Pancreas (tissue), 10 donors: ENCODE data around the gene GAD1. TPM values are rescaled to one million over a fixed set of nuclear protein-coding genes. Genes with fewer than 3 reads are reported as not detected.

Experiments
- ATAC-seq, 4 donors: fragments of 200-7000 bp; cut with Tn5 transposase; one replicate each; pipeline versions ENCODE4 v1.8.0 to v1.9.1; 2020; ENCODE audit warnings: mild to moderate bottlenecking in 4 of 4, moderate library complexity in 4 of 4
- DNase-seq, 6 donors: peaks; one replicate each; pipeline ENCODE4 v3.0.0-alpha.2; 2020
- FAIRE-seq: peaks from 2 replicates; lab custom pipeline; 2012; peaks lifted over from hg19 to GRCh38; lab: Jason Lieb, UNC
- H3K27ac ChIP-seq, 4 donors: fragments of 200-600 bp; sonication (generic); 1 replicate in 3 of 4; 2 replicates in 1 of 4; pipeline versions ENCODE4 v1.5.0 to v1.8.0; 2020
- H3K27me3 ChIP-seq, 4 donors: fragments of 200-600 bp; one replicate each; pipeline ENCODE4 v1.8.0; 2021
- H3K36me3 ChIP-seq, 3 donors: fragments of 200-600 bp; sonication (generic) in 1 of 3; one replicate each; pipeline versions ENCODE4 v1.5.0 to v1.8.0; 2020 to 2021
- H3K4me1 ChIP-seq, 3 donors: fragments of 200-600 bp; one replicate each; pipeline ENCODE4 v1.8.0; 2021
- H3K4me3 ChIP-seq, 4 donors: fragments of 200-600 bp; sonication (generic) in 2 of 4; one replicate each; pipeline versions ENCODE4 v1.5.0 to v1.8.0; 2020 to 2021
- H3K9me3 ChIP-seq, 4 donors: fragments of 200-600 bp; one replicate each; pipeline ENCODE4 v1.8.0; 2021
- CTCF ChIP-seq, 4 donors: fragments of 200-600 bp; sonication (generic) in 3 of 4; IDR thresholded peaks; one replicate each; pipeline versions ENCODE4 v1.5.0 to v1.8.0; 2021; ENCODE audit warnings: antibody characterized with exemption in 4 of 4
- WGBS, 2 donors: extraction: QIAGEN DNeasy Blood & Tissue Kit; methylation state at CpG; one replicate each; pipeline ENCODE4 v1.1.7; 2013; 5-methylcytosine and 5-hydroxymethylcytosine counted together
- intact Hi-C, 3 donors: fragments of 100-400 bp; cut with DNase I; formaldehyde crosslinking; loops; one replicate each; pipeline versions ENCODE4 v1.11.1 to v1.14.2; 2022
- polyA plus RNA-seq, 2 donors: library from polyadenylated mRNA; stranded (reverse); fragments of 200-250 nt; gene quantifications; one replicate each; pipeline ENCODE4 v1.2.3, GENCODE V29; 2013
- total RNA-seq, 6 donors: library from RNA; stranded (reverse); fragmentation: NEBNext Ultra II Directional in 4 of 6; extraction: Animal tissue kit (Norgen Biotek cat#: 25700) in 4 of 6; gene quantifications; one replicate each; pipeline versions ENCODE4 v1.2.1 to v1.2.4, GENCODE V29; 2021 to 2023
- donor health status: healthy with polysubstance abuse.
- donor health status: DM: no; HTN: no; CAD: no; lungs with moderate emphysema.
- donor health status: DM: no; HTN: no; CAD: no.
- donor health status: control.
- donor health status: control.
- donor health status: Bipolar disorder and iron deficiency.
- donor health status: DM: yes; HTN: yes; CAD: no.
- donor health status: DM: no; HTN: no; CAD: no.
- donor health status: DM: no; HTN: no; CAD: no.
- donor health status: DM: yes; HTN: yes; CAD: no.

GAD1 gene
- total and polyA plus RNA-seq, 8 donors: 0.17 to 1.0 (median 0.35) TPM

DNA sequence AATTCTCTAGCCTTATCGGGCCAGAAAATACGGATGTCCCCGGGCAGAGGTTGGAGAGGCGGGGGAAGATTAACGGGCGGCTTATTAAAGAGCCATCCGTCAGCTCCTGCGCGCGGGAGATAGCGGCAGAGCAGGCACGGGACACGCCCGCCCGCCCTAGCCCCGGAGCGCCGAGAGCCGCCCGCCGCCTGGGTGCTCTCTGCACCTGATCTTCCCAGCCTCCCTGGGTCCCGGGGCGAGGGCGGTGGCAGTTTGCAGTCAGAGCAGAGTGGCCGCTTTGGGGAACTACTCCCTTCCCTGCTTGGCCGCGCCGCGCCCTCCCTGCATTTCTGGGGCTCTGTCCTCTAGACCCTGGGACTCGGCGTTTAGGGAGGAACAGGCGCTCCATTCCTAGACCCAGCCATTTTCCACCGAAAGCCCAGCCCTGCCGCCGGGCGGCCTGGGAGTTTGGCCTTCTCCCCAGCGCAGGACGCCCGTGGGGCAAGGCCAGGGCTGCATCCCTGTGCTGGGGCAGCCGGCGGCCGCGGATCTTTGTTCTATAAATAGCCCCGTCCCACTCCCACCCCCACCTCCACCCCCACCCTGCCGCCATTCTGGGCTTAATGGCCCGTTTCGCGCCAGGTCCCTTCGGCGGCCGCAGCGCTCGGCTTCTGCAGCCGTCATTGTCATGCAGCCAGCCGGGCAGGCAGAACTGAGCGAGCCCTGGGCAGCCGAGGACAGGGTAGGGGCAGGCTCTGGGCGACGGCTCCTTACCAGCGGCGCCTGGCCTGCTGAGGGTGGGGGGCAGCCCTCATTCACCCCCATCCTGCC, 6.6 kb downstream of the GAD1 start:
- intact Hi-C loops: no loop called here
- 7 to 14% methylated on average over 61 of the region's 61 CpGs for WGBS, 2 donors
- TF ChIP-seq CTCF (IDR thresholded peaks at IDR 0.05): no peak
- Histone ChIP-seq H3K9me3 (no peaks in the 10 kb centered on the region), H3K27me3 (peaks cover 5 to 50% (median 14%) of the 10 kb centered on the region in 4 donors), H3K27ac (no peak overlapping the region), H3K4me1 (peaks cover 0 to 19% (median 7%) of the 10 kb centered on the region in 3 donors), H3K36me3 (no peaks in the 10 kb centered on the region), H3K4me3 (peak overlapping the region in 2 of 4 donors; percentile 13 to 38)
- DNase-seq (peak in 3 of 6 donors; percentile 20 to 75 (median 68)), FAIRE-seq (no peak), ATAC-seq (peak; percentile 39 to 71 (median 48))

DNA sequence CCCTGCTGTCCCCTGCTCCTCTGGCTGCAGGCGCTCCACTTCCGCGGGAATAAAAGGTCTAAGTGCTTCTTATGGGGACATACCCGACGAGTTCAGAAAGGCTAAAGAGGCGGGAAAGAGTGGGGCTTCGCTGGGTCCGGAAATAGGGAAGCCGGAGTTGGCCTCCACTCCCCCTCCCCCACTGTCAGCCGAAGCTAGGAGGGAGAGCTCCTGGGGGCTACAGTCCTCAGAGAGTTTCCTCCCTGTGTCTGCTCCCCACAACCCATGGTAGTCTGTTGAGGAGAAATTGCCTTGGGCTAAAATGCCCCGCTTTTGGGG, 7.2 kb downstream of the GAD1 start:
- H3K9me3 ChIP-seq: no peaks in the 10 kb centered on the region
- peaks cover 5 to 47% (median 14%) of the 10 kb centered on the region in 4 donors for H3K27me3 ChIP-seq
- TF ChIP-seq CTCF (IDR thresholded peaks at IDR 0.05): no peak
- peak overlapping the region in 2 of 4 donors; percentile 13 to 38 for H3K4me3 ChIP-seq
- FAIRE-seq: no peak
- no peak overlapping the region for H3K27ac ChIP-seq
- no peak for ATAC-seq
- intact Hi-C loops: no loop called here
- peaks cover 0 to 13% (median 3%) of the 10 kb centered on the region in 3 donors for H3K4me1 ChIP-seq
- 41 to 46% methylated on average over 11 of the region's 11 CpGs for WGBS, 2 donors
- H3K36me3 ChIP-seq: no peaks in the 10 kb centered on the region
- no peak for DNase-seq

DNA sequence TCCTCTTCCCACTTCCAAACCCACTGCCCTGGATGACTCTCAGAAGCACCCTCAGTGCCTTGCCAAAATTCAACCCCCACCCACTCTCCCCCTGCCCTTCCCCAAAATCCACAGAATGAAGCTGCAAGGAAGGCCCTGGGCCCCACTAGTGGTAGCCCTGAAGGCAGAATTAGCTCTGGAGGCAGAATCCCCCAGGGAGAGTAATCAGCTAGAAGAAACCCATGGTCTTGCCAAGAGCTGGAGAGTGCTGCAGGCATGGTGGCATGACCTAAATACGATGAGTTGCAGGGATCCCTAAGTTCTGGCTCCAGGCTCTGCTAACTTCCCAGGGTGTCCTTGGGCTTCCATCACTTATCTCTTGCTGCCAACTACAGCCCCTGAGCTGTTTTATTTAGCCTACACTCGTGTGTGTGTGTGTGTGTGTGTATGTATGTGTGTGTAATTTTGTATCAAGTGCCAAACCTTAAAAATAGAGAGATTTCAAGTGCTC, 7.9 kb downstream of the GAD1 start:
- TF ChIP-seq CTCF (IDR thresholded peaks at IDR 0.05): no peak
- Histone ChIP-seq H3K9me3 (no peaks in the 10 kb centered on the region), H3K4me1 (peaks cover 0 to 13% (median 3%) of the 10 kb centered on the region in 3 donors), H3K4me3 (no peak overlapping the region), H3K27me3 (peaks cover 5 to 40% (median 13%) of the 10 kb centered on the region in 4 donors), H3K36me3 (no peaks in the 10 kb centered on the region), H3K27ac (no peak overlapping the region)
- 41 to 52% methylated on average over 2 of the region's 2 CpGs for WGBS, 2 donors
- no peak for FAIRE-seq
- intact Hi-C loops: no loop called here
- ATAC-seq: no peak
- DNase-seq: no peak

- Histone ChIP-seq H3K27ac (no peak overlapping the region), H3K4me3 (no peak overlapping the region), H3K36me3 (no peaks in the 10 kb centered on the region), H3K4me1 (no peaks in the 10 kb centered on the region), H3K27me3 (peaks cover 0 to 6% (median 0%) of the 10 kb centered on the region in 4 donors), H3K9me3 (no peaks in the 10 kb centered on the region)
- ATAC-seq (no peak), DNase-seq (no peak), FAIRE-seq (no peak)
- 69 to 79% methylated on average over 6 of the region's 6 CpGs for WGBS, 2 donors
- intact Hi-C loops: no loop called here
- TF ChIP-seq CTCF (IDR thresholded peaks at IDR 0.05): no peak
Measured at GRCh38 chr2:170827841-170828532, 11.3 kb downstream of the GAD1 start.
